ENCODE measurements around the gene LNX2. TPM values are rescaled to one million over a fixed set of nuclear protein-coding genes. Genes with fewer than 3 reads are reported as not detected.

The LNX2 gene
- total and polyA plus RNA-seq, 2 of the 4 experiments (the other 2 are of a cell fraction) = 3.1 to 7.2 TPM

DNA sequence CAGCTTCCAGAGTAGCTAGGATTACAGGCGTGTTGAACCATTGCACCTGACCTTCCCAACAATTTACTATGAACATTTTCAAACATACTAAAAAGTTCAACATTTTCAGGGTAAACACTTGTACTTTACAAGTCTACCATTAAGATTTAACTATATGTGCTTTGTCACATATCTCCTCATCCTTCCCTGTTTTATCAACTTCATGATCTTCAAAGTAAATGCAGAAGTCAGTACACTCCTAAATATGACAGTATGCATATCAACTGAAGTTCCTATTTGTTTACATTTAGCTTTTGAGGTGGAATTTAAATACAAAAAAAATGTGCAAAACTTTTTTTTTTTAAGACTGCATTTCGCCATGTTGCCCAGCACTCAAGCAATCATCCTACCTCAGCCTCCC, 18.5 kb downstream of the LNX2 start:
- Histone ChIP-seq H3K36me3 (ENCODE audit: control insufficient read depth, insufficient read depth, low read length) (no peaks in the 10 kb centered on the region), H2AK5ac (ENCODE audit: low read depth, low read length) (no peak overlapping the region), H4K8ac (ENCODE audit: low read depth in 2 of 2, low read length in 2 of 2) (no peak overlapping the region), H3K9ac (ENCODE audit: low read depth, low read length) (no peak overlapping the region), H3K4me2 (ENCODE audit: low read depth, low read length) (no peak overlapping the region), H3K4ac (ENCODE audit: low read depth, low read length) (no peak overlapping the region), H3K9me3 (ENCODE audit: control insufficient read depth, insufficient read depth, low read length) (no peaks in the 10 kb centered on the region), H2AFZ (replicated peaks; ENCODE audit: low read length, poor library complexity) (no peak overlapping the region), H2BK120ac (ENCODE audit: low read depth, low read length) (no peak overlapping the region), H3K27ac (ENCODE audit: insufficient read depth, low read length) (no peak overlapping the region), H2BK20ac (ENCODE audit: low read depth, low read length) (no peak overlapping the region), H3K79me1 (ENCODE audit: low read depth in 1 of 2, low read length in 2 of 2) (peaks cover 10 to 37% of the 10 kb centered on the region in 2 experiments; a peak in 3 of 4 replicates), H3K4me1 (ENCODE audit: control insufficient read depth, insufficient read depth, low read length) (no peaks in the 10 kb centered on the region), H4K20me1 (ENCODE audit: insufficient read depth, low read length) (no peaks in the 10 kb centered on the region), H3K23ac (ENCODE audit: low read depth, low read length) (no peak overlapping the region), H4K91ac (ENCODE audit: insufficient read depth, low read depth, low read length) (no peak overlapping the region), H3K18ac (ENCODE audit: low read depth, low read length) (no peak overlapping the region), H2BK5ac (ENCODE audit: low read depth, low read length, poor library complexity, severe bottlenecking) (no peak overlapping the region), H3K27me3 (ENCODE audit: control insufficient read depth, insufficient read depth, low read length) (no peaks in the 10 kb centered on the region), H3K9me1 (ENCODE audit: insufficient read depth, low read length) (0 out of 2 replicates have a peak, but pooled peaks cover 3% of the 10 kb centered on the region), H3K56ac (ENCODE audit: extremely low read depth, insufficient read depth, low read length) (no peak overlapping the region), H2BK15ac (ENCODE audit: low read depth, low read length) (no peak overlapping the region), H3K4me3 (ENCODE audit: insufficient read depth, low read depth, low read length) (no peak overlapping the region), H3K14ac (replicated peaks; ENCODE audit: low read depth, low read length) (no peak overlapping the region), H4K5ac (ENCODE audit: low read depth, low read length) (no peak overlapping the region), H2AK9ac (replicated peaks; ENCODE audit: low read depth, low read length, poor library complexity) (no peak overlapping the region)
- 86% methylated on average over 1 of the region's 2 CpGs; no CpG with 5 or more reads in 1 of the 2 experiments for whole genome bisulfite sequencing, 2 experiments (ENCODE audit: extremely low coverage in 2 of 2, insufficient read length in 1 of 2)
- no peak for DNase-seq
- intact Hi-C loops (cut with micrococcal nuclease) (no loop called here), dilution Hi-C loops (cut with HindIII; ENCODE audit: low sequenced_read_pairs, unreplicated experiment) (no loop called here), in situ Hi-C loops (cut with MboI; ENCODE audit: low sequenced_read_pairs) (loop anchor here (25.0 kb wide), 1 partner anchor 615 kb away; no protein-coding TSS in a partner anchor)
- BruUV-seq (replicated peaks) = no TSS peak
- no peak for ATAC-seq (ENCODE audit: low read depth)
- ChIA-PET POLR2A (ENCODE audit: unreplicated experiment) (no interaction called here), CTCF (interaction anchor here (1.0 kb wide), 1 partner anchor 16 kb away, joined by 3 read pairs; no protein-coding TSS in a partner anchor)
- no peak for TF ChIP-seq POLR2A (IDR thresholded peaks at IDR 0.05; ENCODE audit: low read depth, low read length)
- no peak for TF ChIP-seq CEBPB (IDR thresholded peaks at IDR 0.05; ENCODE audit: low read depth, low read length)
- TF ChIP-seq NFE2L2 (IDR thresholded peaks at IDR 0.05; ENCODE audit: low read depth, low read length) = no peak
- no peak for TF ChIP-seq MAZ (IDR thresholded peaks at IDR 0.05; ENCODE audit: borderline replicate concordance, low read depth, low read length)
- TF ChIP-seq, protein P1, sequence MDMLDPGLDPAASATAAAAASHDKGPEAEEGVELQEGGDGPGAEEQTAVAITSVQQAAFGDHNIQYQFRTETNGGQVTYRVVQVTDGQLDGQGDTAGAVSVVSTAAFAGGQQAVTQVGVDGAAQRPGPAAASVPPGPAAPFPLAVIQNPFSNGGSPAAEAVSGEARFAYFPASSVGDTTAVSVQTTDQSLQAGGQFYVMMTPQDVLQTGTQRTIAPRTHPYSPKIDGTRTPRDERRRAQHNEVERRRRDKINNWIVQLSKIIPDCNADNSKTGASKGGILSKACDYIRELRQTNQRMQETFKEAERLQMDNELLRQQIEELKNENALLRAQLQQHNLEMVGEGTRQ (IDR thresholded peaks at IDR 0.05; ENCODE audit: low read depth, low read length) = no peak
- TF ChIP-seq MXI1 (IDR thresholded peaks at IDR 0.05; ENCODE audit: borderline replicate concordance, low read depth, low read length) = no peak
- TF ChIP-seq SMC3 (IDR thresholded peaks at IDR 0.05; ENCODE audit: low read depth, low read length) = no peak
- no peak for TF ChIP-seq CHD1 (IDR thresholded peaks at IDR 0.05; ENCODE audit: low read depth, low read length)
- no peak for TF ChIP-seq BHLHE40 (IDR thresholded peaks at IDR 0.05; ENCODE audit: low read depth, low read length)
- no peak for TF ChIP-seq FOS (IDR thresholded peaks at IDR 0.05; ENCODE audit: low read depth, low read length)
- TF ChIP-seq RCOR1 (IDR thresholded peaks at IDR 0.05; ENCODE audit: insufficient replicate concordance, low read length) = no peak
- TF ChIP-seq, protein P2, sequence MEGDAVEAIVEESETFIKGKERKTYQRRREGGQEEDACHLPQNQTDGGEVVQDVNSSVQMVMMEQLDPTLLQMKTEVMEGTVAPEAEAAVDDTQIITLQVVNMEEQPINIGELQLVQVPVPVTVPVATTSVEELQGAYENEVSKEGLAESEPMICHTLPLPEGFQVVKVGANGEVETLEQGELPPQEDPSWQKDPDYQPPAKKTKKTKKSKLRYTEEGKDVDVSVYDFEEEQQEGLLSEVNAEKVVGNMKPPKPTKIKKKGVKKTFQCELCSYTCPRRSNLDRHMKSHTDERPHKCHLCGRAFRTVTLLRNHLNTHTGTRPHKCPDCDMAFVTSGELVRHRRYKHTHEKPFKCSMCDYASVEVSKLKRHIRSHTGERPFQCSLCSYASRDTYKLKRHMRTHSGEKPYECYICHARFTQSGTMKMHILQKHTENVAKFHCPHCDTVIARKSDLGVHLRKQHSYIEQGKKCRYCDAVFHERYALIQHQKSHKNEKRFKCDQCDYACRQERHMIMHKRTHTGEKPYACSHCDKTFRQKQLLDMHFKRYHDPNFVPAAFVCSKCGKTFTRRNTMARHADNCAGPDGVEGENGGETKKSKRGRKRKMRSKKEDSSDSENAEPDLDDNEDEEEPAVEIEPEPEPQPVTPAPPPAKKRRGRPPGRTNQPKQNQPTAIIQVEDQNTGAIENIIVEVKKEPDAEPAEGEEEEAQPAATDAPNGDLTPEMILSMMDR (conservative IDR thresholded peaks at IDR 0.05; ENCODE audit: low read depth, low read length) = no peak
- no peak for TF ChIP-seq MAFK (IDR thresholded peaks at IDR 0.05; ENCODE audit: low read depth, low read length)
- TF ChIP-seq, protein P3, sequence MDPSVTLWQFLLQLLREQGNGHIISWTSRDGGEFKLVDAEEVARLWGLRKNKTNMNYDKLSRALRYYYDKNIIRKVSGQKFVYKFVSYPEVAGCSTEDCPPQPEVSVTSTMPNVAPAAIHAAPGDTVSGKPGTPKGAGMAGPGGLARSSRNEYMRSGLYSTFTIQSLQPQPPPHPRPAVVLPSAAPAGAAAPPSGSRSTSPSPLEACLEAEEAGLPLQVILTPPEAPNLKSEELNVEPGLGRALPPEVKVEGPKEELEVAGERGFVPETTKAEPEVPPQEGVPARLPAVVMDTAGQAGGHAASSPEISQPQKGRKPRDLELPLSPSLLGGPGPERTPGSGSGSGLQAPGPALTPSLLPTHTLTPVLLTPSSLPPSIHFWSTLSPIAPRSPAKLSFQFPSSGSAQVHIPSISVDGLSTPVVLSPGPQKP (IDR thresholded peaks at IDR 0.05; ENCODE audit: borderline replicate concordance, low read depth, low read length) = no peak
